ENCODE data around the gene NXT1.

DNA sequence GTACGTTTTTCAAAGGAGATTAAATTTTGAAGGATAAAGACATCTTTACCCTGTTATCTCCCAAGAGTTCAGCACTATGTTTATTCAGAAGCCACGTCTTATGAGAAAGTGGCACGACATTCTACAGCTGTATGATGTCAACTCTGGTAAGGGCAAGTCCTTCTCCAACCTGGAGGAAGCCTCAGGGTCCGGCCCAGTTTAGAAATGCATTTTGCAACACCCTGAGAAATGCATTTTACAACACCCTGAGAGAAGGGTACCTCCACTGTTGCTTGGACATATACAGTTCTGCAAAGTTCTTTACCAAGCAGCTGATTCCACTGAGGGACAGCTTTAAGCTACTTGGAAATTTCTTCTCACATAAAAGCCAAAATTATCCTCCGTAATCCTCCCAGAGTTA is 53.2 kb downstream of the NXT1 start:
- TF ChIP-seq POLR2A (IDR thresholded peaks at IDR 0.05; ENCODE audit: low read depth, low read length) (no peak), TAF1 (IDR thresholded peaks at IDR 0.05; ENCODE audit: borderline replicate concordance, low read depth, low read length) (no peak), POLR2AphosphoS5 (IDR thresholded peaks at IDR 0.05; ENCODE audit: low read depth, low read length) (no peak)

All from GM12892 (cell line).